ENCODE measurements around the gene KCNT1. TPM values are rescaled to one million over a fixed set of nuclear protein-coding genes. Genes with fewer than 3 reads are reported as not detected.

The KCNT1 gene
- total and polyA plus RNA-seq, 3 donors from 2014 or later = 1.8 to 7.3 (median 5.3) TPM

- intact Hi-C loops (cut with DNase I; ENCODE audit: low total_unique reads) = no loop called here
- TF ChIP-seq POLR2A (IDR thresholded peaks at IDR 0.05) = no peak
- TF ChIP-seq, protein P1, sequence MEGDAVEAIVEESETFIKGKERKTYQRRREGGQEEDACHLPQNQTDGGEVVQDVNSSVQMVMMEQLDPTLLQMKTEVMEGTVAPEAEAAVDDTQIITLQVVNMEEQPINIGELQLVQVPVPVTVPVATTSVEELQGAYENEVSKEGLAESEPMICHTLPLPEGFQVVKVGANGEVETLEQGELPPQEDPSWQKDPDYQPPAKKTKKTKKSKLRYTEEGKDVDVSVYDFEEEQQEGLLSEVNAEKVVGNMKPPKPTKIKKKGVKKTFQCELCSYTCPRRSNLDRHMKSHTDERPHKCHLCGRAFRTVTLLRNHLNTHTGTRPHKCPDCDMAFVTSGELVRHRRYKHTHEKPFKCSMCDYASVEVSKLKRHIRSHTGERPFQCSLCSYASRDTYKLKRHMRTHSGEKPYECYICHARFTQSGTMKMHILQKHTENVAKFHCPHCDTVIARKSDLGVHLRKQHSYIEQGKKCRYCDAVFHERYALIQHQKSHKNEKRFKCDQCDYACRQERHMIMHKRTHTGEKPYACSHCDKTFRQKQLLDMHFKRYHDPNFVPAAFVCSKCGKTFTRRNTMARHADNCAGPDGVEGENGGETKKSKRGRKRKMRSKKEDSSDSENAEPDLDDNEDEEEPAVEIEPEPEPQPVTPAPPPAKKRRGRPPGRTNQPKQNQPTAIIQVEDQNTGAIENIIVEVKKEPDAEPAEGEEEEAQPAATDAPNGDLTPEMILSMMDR (IDR thresholded peaks at IDR 0.05) = no peak
- Histone ChIP-seq H3K4me1 (no peaks in the 10 kb centered on the region), H3K27me3 (no peaks in the 10 kb centered on the region), H3K36me3 (ENCODE audit: low read depth, missing control alignments) (no peaks in the 10 kb centered on the region), H3K27ac (no peak overlapping the region), H3K9me3 (no peaks in the 10 kb centered on the region), H3K4me3 (no peak overlapping the region)
- 91 to 92% methylated on average over 35 to 43 of the region's 43 CpGs for WGBS, 2 donors
- DNase-seq = no peak
Measured at GRCh38 chr9:135768516-135769218, 66.7 kb downstream of the KCNT1 start.

GRCh38 chr9:135769489-135770202 is 67.7 kb downstream of the KCNT1 start:
- Histone ChIP-seq H3K4me3 (no peak overlapping the region), H3K36me3 (ENCODE audit: low read depth, missing control alignments) (no peaks in the 10 kb centered on the region), H3K27me3 (no peaks in the 10 kb centered on the region), H3K4me1 (no peaks in the 10 kb centered on the region), H3K9me3 (no peaks in the 10 kb centered on the region), H3K27ac (no peak overlapping the region)
- 90 to 96% methylated on average over 26 to 30 of the region's 32 CpGs for WGBS, 2 donors
- intact Hi-C loops (cut with DNase I; ENCODE audit: low total_unique reads) = no loop called here
- no peak for DNase-seq
- TF ChIP-seq, protein P1 (IDR thresholded peaks at IDR 0.05) = no peak
- TF ChIP-seq POLR2A (IDR thresholded peaks at IDR 0.05) = no peak

- DNase-seq = no peak
- 88 to 89% methylated on average over 6 to 19 of the region's 19 CpGs for WGBS, 2 donors
- intact Hi-C loops (cut with DNase I; ENCODE audit: low total_unique reads) = no loop called here
- no peaks in the 10 kb centered on the region for H3K27me3 ChIP-seq
- H3K36me3 ChIP-seq (ENCODE audit: low read depth, missing control alignments) = no peaks in the 10 kb centered on the region
- H3K4me1 ChIP-seq = no peaks in the 10 kb centered on the region
- TF ChIP-seq, protein P1 (IDR thresholded peaks at IDR 0.05) = no peak
- TF ChIP-seq POLR2A (IDR thresholded peaks at IDR 0.05) = no peak
- H3K27ac ChIP-seq = no peak overlapping the region
- no peaks in the 10 kb centered on the region for H3K9me3 ChIP-seq
- H3K4me3 ChIP-seq = no peak overlapping the region
Measured at GRCh38 chr9:135770203-135770535, 68.2 kb downstream of the KCNT1 start.

DNA sequence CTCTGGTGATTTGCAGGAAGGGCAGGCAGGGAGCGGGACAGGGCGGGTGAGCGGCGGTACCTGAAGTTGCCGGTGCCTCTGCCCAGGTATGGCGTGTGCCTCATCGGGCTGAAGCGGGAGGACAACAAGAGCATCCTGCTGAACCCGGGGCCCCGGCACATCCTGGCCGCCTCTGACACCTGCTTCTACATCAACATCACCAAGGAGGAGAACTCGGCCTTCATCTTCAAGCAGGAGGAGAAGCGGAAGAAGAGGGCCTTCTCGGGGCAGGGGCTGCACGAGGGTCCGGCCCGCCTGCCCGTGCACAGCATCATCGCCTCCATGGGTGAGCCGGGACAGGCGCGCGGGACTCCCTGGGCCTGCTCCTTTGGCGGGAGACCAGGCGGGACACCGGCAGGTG is 68.8 kb downstream of the KCNT1 start:
- Histone ChIP-seq H3K4me1 (no peaks in the 10 kb centered on the region), H3K4me3 (no peak overlapping the region), H3K27me3 (no peaks in the 10 kb centered on the region), H3K27ac (no peak overlapping the region), H3K36me3 (ENCODE audit: low read depth, missing control alignments) (no peaks in the 10 kb centered on the region), H3K9me3 (no peaks in the 10 kb centered on the region)
- TF ChIP-seq POLR2A (IDR thresholded peaks at IDR 0.05) = no peak
- TF ChIP-seq, protein P1 (IDR thresholded peaks at IDR 0.05) = no peak
- no peak for DNase-seq
- WGBS, 2 donors = 92 to 95% methylated on average over 26 of the region's 26 CpGs
- intact Hi-C loops (cut with DNase I; ENCODE audit: low total_unique reads) = no loop called here
